ENCODE data around the gene NBAS.

GRCh38 chr2:15457868-15458267 is 103.3 kb downstream of the NBAS start:
- TF ChIP-seq EZH2phosphoT487 (IDR thresholded peaks at IDR 0.05; ENCODE audit: insufficient read depth, low read depth) (no peak), EZH2 (IDR thresholded peaks at IDR 0.05; ENCODE audit: insufficient read depth, poor library complexity, severe bottlenecking) (no peak)

Measured in GM23248 (cell line).